Jurkat, Clone E6-1 (cell line): ENCODE results near the gene ATN1.

ENCODE experiments used
- DNase-seq: peaks from one replicate; pipeline ENCODE4 v3.0.0-alpha.2; 2011; ENCODE audit warnings: low read depth, low spot score
- H3K4me3 ChIP-seq: 2 replicates; pipeline ENCODE4 v1.5.1; 2011; ENCODE audit warnings: mild to moderate bottlenecking, low read length, control low read depth, moderate library complexity

ATN1 gene

GRCh38 chr12:6921996-6922946 is 5.5 kb upstream of the ATN1 start:
- DNase-seq = no peak

DNA sequence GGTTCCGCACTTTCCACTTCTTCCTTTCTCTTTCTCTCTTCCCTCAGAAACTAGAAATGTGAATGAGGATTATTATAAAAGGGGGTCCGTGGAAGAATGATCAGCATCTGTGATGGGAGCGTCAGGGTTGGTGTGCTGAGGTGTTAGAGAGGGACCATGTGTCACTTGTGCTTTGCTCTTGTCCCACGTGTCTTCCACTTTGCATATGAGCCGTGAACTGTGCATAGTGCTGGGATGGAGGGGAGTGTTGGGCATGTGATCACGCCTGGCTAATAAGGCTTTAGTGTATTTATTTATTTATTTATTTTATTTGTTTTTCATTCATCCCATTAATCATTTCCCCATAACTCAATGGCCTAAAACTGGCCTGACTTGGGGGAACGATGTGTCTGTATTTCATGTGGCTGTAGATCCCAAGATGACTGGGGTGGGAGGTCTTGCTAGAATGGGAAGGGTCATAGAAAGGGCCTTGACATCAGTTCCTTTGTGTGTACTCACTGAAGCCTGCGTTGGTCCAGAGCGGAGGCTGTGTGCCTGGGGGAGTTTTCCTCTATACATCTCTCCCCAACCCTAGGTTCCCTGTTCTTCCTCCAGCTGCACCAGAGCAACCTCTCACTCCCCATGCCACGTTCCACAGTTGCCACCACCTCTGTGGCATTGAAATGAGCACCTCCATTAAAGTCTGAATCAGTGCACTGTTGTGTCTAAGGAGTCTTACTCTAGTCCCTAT is 4.6 kb upstream of the ATN1 start:
- no peak for DNase-seq
- no peak overlapping the region for H3K4me3 ChIP-seq

More at GRCh38 chr12:6921996-6922946, 5.5 kb upstream of the ATN1 start:
- no peak overlapping the region for H3K4me3 ChIP-seq

DNA sequence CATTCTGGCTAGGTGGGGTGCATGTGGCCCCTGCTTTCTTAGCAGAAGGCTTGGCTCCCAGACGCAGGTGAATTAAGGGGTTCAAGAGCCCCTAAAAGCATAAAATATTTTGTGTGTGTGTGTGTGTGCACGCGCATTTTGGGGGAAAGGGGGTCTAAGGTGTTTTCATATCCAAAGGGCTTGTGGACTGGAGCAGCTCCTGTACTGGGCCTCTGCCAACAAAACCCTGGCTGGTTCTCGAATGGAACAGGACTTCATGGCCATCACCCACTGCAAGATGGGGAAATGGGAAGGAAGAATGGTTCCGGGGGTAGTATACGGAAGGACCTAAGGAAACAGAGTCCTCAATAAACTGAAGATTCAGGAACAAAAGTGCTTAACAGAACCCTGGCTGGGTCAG is 3.9 kb upstream of the ATN1 start:
- DNase-seq = no peak
- no peak overlapping the region for H3K4me3 ChIP-seq

DNA sequence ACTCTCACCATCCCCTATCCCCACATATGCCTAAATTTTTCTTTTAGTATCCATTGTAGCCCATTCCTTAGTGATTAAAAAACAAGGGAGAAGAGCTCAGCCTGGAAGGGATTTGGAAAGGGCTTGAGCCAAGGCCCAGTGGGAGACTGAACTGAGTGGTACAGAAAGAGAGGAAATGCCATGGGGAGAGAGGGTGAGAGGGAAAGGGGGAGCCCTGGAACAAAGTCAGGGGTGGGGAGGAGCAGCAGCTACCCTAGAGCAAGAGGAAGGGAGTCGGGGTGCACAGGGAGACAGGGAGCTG is 2.6 kb upstream of the ATN1 start:
- no peak for DNase-seq
- no peak overlapping the region for H3K4me3 ChIP-seq

DNA sequence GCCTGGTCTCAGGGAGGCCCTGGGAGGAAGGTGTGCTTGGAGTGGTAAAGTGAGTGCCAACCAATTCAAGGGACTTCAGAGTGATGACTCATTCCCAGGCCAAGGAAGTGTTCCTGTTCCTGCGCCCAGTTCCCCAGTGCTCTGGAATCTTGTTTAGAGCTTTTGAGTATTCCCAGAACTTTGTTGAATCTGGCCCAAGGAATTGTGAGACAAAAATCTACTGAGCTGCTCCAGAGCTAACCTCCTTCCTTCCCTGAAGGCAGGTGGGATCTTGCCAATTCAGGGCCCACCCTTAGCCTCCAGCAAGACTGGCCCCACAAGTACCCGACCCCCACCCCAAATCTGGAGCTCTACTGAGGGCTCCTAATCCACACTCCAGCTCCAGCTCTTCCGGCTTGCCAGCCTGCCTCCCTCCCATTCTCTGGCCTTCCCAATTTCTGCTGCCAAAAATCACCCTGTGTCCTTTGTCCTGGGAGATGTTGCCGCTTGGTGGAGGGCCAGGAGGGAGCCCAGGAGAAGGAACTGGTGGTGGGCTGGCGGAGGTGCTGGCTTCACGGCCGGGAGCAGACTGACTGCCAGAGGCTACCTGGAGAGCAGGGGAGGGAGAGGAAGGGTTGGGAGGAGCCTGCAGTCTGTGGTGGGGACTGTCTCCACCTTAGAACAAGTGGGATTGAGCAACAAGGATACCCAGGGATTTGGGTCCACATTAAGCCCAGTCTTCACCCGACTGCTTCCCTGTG is 2.0 kb upstream of the ATN1 start:
- DNase-seq = no peak
- no peak overlapping the region for H3K4me3 ChIP-seq

DNA sequence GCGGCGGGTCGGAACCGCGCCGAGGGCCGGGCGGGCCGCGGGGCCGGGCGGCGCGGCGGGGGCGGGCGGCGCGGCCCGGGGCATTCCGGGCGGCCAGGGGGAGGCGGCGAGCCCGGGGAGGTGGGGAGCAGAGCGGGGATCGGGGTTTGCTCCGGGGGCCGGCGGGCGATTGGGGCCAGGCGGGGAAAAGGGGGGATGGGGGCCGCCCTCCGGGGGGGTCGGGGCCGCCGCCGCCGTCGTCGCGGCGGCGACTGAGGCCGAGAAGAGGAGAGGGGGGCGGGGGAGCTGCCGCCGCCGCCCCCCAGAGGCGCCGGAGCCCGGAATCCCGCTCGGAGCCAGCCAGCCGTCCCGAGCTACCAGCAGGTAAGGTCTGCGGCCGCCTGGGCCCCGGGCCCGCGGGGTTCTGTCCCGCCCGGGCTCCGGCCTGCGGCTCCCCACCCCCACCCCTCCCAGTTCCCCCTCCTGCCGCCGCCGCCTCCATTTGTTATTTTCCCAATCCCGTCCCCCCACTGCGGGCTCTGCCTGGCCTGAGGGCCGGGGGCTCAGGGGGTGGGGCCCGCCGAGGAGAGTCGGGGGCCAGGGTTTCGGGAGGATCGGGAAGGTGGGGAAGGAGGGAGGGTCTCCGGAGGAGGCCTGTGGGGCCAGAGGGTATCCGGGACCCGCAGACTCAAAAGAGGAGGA is 403 bp downstream of the ATN1 start:
- H3K4me3 ChIP-seq = peak overlapping the region; percentile 44
- DNase-seq = no peak

- H3K4me3 ChIP-seq = peak overlapping the region; percentile 44
- no peak for DNase-seq
These were observed 1.1 kb downstream of the ATN1 start for GRCh38 chr12:6928703-6929407.

DNA sequence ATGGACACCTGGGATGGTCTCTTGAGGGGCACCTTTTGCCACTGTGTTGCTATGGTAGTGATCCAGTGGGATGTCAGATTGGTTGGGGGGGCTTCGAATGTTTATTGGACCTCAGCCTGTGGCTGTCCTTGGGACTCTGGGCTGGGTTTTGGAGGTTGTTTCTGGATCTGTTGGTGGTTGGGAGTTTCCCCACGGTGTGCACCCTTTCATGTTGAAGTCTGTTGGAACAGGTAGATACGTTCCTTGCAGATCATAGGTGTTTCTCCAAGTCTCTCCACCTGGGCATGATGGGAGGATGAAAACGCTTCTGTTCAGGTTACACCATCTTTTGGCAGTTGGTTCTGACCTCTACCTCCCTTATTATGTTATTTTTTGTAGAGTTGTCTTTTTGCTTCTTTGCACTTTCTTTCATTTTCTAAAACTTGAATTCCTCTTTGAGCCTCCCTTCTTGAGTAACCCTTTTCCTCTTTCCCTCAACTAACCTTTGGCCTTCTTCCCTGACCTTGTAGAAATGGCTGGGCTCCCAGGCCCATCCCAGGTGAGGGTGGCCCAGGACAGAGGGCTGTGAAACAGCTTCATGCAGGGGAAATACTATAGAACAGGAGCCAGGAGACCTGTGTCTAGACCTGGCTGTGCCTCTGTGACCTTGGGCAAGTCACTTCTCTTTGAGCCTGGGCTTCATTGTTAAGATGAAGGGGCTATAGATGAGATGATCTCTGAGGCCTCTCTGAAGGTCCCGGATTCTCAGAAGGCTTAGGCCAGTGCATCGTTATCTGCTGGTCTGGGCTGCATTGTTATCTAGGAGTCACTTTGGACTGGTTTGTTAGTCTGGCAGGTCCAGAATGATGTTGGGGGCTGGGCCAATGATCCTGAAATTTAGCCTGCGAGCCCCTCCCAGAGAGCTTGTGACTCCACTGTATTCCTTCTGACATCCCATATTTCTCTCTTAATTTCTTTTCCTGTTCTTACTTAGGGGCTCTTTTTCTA is 2.0 kb downstream of the ATN1 start:
- H3K4me3 ChIP-seq = no peak overlapping the region
- no peak for DNase-seq

GRCh38 chr12:6932766-6933165 is 5.0 kb downstream of the ATN1 start:
- DNase-seq = no peak
- H3K4me3 ChIP-seq = no peak overlapping the region

- no peak for DNase-seq
- no peak overlapping the region for H3K4me3 ChIP-seq
These were observed 6.4 kb downstream of the ATN1 start for GRCh38 chr12:6934110-6934509.

DNA sequence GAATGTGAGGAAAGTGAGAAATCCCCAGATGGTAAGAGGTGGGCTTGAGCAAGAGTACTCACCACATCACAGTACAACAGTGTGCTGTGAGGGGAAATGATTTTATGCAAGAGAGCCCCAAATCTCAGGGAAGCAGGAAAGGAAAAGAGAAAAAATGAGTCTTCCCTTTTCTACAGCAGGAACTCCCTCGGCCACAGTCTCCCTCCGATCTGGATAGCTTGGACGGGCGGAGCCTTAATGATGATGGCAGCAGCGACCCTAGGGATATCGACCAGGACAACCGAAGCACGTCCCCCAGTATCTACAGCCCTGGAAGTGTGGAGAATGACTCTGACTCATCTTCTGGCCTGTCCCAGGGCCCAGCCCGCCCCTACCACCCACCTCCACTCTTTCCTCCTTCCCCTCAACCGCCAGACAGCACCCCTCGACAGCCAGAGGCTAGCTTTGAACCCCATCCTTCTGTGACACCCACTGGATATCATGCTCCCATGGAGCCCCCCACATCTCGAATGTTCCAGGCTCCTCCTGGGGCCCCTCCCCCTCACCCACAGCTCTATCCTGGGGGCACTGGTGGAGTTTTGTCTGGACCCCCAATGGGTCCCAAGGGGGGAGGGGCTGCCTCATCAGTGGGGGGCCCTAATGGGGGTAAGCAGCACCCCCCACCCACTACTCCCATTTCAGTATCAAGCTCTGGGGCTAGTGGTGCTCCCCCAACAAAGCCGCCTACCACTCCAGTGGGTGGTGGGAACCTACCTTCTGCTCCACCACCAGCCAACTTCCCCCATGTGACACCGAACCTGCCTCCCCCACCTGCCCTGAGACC is 7.8 kb downstream of the ATN1 start:
- peak overlapping the region; percentile 88; the same call in 1 of the 2 replicates for H3K4me3 ChIP-seq
- DNase-seq = no peak

DNA sequence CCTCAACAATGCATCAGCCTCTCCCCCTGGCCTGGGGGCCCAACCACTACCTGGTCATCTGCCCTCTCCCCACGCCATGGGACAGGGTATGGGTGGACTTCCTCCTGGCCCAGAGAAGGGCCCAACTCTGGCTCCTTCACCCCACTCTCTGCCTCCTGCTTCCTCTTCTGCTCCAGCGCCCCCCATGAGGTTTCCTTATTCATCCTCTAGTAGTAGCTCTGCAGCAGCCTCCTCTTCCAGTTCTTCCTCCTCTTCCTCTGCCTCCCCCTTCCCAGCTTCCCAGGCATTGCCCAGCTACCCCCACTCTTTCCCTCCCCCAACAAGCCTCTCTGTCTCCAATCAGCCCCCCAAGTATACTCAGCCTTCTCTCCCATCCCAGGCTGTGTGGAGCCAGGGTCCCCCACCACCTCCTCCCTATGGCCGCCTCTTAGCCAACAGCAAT is 8.5 kb downstream of the ATN1 start:
- no peak for DNase-seq
- peak overlapping the region; percentile 88 for H3K4me3 ChIP-seq

DNA sequence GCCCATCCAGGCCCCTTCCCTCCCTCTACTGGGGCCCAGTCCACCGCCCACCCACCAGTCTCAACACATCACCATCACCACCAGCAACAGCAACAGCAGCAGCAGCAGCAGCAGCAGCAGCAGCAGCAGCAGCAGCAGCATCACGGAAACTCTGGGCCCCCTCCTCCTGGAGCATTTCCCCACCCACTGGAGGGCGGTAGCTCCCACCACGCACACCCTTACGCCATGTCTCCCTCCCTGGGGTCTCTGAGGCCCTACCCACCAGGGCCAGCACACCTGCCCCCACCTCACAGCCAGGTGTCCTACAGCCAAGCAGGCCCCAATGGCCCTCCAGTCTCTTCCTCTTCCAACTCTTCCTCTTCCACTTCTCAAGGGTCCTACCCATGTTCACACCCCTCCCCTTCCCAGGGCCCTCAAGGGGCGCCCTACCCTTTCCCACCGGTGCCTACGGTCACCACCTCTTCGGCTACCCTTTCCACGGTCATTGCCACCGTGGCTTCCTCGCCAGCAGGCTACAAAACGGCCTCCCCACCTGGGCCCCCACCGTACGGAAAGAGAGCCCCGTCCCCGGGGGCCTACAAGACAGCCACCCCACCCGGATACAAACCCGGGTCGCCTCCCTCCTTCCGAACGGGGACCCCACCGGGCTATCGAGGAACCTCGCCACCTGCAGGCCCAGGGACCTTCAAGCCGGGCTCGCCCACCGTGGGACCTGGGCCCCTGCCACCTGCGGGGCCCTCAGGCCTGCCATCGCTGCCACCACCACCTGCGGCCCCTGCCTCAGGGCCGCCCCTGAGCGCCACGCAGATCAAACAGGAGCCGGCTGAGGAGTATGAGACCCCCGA is 9.1 kb downstream of the ATN1 start:
- H3K4me3 ChIP-seq = peak overlapping the region; percentile 88
- DNase-seq = peak; percentile 70

- DNase-seq = peak; percentile 95
- H3K4me3 ChIP-seq = peak overlapping the region; percentile 88
These were observed 10.0 kb downstream of the ATN1 start for GRCh38 chr12:6937481-6938352.
